Umbilical cord (tissue), 2 donors: Measurements from ENCODE around the gene SIPA1L3. TPM values are rescaled to one million over a fixed set of nuclear protein-coding genes. Genes with fewer than 3 reads are reported as not detected.

Source experiments
- DNase-seq: peaks from one replicate; pipeline ENCODE4 v3.0.0-alpha.2; 2015; ENCODE audit warnings: low spot score
- total RNA-seq: library from RNA; depleted of rRNA; stranded (reverse); fragments of >200 nt; gene quantifications from one replicate; pipeline ENCODE4 v1.2.3, GENCODE V29; 2014; ENCODE audit warnings: low replicate concordance; ENCODE audit not compliant: insufficient read depth

The SIPA1L3 gene
- total RNA-seq, 1 donor from 2014 or later, result 13.7 TPM

DNA sequence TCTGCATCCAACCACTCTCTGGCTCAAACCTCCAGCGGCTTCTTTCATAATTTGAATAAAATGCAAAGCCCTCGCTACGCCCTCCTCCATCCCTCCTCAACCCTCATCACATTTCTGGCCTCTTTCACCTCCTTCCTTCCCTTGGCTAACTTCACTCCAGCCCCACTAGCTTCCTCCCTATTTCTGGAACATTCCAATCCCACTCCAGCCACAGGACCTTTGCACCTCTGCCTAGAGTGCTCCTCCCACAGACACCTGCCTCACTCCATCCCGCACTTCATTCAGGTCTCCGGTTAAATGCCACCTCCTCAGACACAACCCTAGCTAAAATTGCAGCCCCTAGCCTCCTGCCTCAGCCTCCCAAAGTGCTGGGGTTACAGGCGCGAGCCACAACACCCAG, 324.9 kb downstream of the SIPA1L3 start:
- DNase-seq, result no peak

DNA sequence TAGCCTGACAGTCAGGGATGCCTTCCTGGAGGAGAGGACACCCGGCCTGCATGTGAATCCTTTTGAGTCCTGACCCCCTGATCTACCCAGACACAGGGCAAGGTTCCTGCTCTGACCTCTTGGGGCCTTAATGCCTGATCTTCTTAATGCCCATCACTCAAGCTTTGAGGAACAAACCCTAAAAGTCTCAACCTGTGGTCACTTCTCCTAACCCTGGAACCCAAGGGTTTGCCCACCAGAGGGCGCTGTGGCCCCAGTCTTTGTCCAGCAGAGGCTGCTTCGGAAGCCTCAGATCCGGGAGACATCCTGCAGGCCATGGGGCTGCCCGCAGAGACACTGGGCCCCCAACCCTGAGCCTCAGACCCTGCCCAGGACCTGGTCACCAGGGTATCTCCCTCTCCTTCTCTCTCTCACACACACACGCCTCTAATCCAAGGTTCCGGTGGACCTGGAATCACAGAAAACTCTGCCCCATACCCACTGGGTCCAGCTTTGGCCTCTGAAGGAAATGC, 326.8 kb downstream of the SIPA1L3 start:
- peak; percentile 73 for DNase-seq

DNA sequence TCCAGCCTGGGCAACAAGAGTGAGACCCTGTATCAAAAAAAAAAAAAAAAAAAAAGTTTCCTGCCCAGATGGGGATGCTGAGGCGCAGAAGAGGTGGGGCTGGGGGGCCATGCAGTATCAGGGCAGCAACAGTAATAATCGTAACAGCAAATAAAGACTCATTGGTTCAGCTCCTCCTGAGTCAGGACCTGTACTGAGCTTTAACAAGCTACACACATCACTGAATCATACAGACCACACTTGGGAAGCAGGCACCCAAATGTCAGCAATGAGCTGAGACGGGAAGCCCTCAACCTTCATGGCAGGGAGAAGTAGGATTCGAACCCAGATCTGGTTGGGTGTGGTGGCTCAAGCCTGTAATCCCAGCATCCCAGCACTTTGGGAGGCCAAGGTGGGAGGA, 327.6 kb downstream of the SIPA1L3 start:
- no peak for DNase-seq

DNA sequence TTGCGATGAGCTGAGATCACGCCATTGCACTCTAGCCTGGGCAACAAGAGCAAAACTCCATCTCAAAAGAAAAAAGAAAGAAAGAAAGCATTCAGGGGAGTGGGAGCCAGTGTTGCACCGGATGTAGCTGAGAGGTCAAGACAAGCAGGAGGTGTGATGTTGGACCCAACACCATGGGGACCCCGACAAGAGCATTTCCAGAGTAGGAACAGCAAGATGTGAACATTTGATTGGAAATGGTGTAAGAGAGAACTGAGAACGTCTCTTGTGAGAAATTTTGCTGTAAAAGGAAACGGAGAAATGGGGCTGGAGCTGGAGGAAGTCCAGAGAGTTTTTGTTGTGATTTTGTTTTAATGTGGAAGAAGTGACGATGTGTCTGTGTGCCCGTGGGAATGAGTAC, 332.8 kb downstream of the SIPA1L3 start:
- no peak for DNase-seq

DNA sequence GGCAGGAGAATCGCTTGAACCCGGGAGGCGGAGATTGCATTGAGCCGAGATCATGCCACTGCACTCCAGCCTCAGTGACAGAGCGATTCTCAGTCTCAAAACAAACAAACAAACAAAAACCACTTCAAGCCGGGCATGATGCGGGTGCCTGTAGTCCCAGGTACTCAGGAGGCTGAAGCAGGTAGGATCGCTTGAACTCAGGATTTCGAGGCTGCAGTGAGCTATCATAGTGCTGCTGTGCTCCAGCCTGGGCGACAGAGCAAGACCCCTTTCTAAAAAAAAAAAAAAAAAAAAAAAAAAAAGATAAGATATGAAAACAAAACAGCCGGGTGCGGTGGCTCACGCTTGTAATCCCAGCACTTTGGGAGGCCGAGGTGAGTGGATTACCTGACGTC, 336.3 kb downstream of the SIPA1L3 start:
- no peak for DNase-seq

DNA sequence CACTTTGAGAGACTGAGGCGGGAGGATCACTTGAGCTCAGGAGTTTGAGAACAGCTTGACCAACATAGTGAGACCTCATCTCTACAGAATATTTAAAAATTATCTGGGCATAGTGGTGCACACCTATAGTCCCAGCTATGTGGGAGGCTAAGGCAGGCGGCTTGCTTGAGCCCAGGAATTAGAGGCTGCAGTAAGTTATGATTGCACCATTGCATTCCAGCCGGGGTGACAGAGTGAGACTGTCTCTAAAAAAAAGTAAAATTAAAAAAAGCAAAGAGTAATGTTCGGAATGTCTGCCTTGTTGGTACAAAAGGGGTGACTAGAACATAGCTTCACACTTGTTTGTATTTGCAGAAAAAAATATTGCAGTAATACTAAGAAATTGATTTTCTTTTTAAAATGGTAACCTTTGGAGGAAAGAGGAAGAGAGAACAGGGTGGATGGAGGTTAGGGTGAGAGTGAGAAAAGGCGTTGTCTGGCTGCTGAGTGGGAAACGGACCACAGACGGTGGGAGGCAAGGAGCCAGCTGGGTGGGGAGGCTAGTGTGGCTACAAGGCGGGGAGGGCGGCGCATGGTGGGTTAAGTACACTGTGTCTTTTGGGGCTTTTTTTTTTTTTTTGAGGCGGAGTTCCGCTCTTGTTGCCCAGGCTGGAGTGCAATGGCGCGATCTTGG, 339.0 kb downstream of the SIPA1L3 start:
- no peak for DNase-seq

DNA sequence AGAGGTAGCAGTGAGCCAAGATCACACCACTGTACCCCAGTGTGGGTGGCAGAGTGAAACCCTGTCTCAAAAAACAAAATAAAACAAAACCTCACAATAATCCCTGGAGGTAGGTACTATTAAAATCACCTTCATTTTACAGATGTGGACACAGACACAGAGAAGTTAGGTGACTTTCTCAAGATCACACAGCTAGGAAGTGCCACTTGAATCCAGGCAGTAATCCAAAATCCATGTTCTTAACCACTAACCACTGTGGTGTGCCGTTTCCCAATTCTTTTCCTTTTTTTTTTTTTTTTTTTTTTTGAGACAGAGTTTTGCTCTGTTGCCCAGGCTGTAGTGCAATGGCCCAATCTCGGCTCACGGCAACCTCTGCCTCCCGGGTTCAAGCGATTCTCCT, 340.1 kb downstream of the SIPA1L3 start:
- no peak for DNase-seq

DNA sequence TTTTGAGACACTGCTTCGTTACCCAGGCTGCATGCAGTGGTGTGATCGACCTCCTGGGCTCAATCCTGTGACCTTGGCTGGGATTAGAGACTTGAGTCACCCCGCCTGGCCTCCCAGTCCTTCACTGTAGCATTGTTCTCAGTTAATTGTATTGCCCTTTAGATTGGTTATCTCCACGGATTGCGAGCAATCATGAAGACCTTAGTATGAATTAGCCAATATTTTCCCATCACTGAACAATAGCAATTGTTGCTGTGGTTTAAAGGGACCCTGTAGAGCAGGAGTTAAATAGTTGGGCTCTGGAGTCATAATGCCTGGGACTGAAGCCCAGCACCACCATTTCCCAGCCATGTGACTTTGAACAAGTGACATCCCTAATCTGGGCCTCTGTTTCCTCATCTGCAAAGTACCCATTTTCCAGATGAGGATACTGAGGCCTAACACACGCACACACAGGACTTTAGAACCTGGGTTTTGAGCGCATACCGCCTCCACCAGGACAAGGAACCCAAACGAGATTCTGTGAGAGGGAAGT, 340.8 kb downstream of the SIPA1L3 start:
- no peak for DNase-seq

DNA sequence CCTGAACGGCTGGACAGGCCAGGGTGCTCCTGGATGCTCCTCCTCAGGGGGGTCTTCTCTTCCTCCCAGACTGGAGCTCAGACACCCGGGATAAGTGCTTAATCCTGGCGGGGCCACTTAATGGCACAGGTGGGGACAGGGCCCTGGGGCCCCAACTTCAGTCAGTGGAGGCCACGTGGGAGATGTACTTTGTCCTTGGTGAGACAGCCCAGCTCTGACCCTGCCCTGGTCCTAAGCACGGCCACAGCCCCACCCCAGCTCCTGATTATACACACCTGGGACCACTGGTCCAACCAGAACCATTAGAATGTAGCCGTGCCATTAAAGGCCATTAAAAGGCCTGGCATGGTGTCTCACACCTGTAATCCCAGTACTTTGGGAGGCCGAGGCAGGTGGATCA, 341.4 kb downstream of the SIPA1L3 start:
- no peak for DNase-seq

DNA sequence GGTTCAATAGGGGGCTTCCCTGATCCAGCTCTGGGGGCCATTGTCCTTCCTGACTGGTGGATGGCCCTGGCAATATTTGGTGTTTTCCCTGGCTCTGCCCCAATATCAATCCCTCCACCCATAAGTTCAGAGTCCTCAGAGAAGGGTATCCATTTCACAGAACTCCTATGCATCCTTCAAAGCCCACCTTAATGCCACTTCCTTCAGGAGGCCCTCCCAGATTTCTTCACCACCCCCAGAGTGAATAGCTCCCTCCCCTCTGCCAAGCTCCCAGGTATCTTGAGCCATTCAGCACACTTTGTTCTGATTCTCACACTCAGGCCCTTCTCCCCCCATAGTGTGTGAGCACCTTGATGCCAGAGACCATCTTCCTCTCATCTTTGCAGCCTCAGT, 343.4 kb downstream of the SIPA1L3 start:
- DNase-seq, result no peak

DNA sequence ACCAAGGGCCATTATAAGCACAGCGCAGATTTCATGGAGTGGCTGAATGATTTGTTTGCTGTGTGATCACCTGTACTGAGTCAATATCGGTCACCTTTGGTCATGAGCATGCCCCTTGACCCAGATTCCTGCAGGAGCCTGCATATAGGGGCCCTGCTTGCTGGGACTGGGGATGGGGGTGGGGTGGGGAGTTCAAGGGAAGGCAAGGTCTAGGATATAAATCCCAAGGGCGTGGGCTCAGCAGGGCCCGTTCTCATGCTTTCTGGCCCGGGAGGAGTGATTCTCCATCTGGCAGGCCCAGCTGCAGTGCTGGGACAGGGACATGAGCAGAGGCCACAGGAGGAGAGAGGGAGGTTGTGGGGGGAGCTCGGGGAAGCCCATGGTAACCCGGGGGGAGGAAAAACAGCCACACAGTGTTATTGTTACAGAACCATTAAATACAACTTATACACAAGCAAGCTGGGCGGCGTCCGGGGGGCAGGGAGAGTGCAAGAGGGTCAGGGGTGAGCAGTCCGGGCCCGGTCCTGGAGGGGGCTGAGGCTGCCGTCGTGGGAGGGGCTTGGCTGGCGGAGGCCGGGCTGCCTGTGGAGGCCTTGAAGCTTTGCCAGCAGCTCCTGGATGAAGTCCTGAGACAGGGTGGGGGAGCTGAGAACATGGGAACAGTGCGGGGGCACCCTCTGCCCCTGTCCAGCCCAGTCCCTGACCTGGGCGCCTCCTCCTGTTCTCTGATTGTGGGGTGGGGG, 344.0 kb downstream of the SIPA1L3 start:
- peak; percentile 83 for DNase-seq

DNA sequence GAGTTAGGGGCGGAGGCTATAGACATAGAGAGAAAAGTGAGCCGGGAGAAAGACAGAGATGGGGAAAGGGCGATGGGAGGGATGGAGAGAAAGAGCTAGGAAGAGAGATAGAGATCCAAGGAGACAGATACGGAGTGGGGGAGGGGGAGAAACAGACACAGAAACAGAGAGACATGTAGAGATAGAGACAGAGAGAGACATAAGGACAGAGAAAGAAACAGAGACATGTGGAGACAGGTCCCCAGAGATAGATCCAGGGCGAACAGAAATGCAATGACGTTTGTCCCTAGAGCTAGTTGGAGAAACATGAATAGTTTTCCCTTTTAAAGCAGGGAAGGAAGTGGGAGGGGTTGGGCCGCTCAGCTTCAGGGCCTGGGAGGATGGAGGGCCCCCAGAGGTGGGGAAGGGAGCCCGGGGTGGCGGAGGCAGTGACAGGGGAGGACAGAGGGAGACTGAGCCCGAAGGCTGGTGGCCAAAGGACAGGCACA, 344.6 kb downstream of the SIPA1L3 start:
- DNase-seq, result peak; percentile 81

DNA sequence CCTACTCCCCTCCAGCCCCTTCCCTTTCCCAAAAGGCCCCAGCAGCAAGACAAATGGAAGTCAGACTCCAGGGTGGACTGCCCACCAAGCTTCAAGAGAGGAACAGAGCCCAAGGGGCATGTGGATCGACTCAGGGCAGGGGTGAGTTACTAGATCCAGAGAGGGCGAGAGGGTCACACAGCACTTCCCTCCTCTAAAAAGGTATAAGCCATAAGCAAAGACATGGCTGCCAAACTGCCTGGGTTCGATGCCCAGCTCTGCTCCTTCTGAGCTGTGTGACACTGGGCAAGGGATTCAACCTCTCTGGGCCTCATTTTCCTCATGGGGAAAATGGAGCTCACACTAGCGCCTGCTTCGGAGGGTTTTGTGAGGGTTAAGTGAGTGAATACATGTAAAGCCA, 345.4 kb downstream of the SIPA1L3 start:
- DNase-seq, result no peak

DNA sequence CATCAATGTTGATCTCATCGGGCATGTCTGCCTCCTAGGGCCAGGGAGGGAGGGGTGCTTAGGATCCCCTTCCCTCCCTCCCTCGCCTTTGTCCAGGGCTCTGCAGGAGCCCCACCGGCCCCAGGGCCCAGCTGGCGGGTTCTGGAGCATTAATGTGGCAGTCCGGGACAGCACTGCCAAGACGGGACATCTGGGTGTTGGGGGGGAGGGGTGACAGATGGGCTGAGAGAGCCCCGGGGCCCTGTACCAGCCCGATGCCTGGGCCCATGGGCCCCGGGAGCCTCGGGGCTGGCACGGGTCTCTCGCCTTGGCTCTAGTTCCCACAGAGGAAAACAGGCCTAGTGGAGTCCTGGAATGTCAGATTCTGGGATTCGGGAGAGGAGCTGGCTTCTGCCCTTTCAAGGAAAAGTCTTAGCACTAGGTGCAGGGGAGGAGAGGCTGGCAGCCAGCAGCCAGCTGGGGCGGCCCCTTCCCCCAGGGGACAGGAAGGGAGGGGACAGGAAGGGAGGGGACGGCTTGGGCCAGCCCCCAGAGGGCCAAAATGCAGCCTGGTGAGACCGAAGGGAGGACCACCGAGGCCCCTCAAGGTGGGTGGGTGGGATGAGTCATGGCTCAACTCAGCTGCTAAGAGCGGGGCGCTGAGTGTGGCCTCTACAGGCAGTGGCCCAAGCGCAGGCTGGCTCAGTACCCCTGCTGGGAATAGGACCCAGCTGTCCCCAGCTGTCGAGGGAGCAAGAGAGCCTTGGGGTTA, 346.1 kb downstream of the SIPA1L3 start:
- DNase-seq, result no peak

DNA sequence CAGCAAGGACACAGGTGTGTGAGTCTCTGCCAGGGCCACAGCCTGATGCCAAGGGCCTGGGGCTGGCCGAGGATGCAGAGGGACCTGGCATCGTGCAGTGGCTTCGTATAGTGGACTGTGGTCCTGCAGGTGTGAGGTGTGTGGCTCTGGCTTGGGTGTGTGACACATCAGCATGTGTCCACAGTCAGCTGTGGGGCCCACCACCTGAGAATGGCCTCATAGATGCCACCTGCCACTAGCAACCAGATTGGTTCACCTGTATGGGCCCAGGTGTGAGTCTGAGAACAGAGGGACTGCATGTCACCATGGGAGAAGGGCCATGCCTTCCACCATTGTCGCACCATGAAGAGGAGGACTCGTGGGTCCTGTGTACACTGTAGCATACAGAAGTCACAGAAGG, 346.8 kb downstream of the SIPA1L3 start:
- no peak for DNase-seq

DNA sequence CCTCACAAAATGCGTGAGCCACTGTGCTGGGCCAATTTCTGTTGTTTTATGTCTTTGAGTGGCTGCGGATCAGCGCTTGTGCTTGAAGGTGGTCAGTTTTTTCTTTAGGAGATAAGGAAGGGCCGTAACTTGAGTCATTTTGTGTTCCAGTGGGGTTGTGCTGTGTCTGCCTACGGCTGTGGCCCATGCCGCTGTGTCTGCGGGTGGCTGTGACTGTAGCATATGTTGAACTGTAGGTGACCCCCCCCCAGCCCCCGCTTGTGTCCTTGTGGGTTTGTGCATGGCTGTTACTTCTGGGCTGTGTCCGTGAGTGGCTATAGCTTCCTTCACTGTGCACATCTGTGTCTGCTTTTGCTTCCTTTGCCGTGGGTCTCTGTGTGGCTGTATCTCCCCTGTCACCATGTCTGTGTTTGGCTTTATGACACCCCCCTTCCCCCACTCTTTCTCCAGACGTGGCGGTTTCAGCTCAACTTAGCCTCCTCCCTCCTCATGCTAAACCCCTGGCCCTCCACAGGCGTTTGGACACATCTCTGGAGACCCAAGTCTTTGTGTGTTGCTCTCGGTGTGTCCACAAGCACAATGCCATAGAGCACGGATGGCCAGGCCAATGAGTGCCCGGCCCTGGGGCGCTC, 348.5 kb downstream of the SIPA1L3 start:
- DNase-seq, result no peak

Other genes with a start within 250 kb of the SIPA1L3 start
- 10.4 TPM for gene ZNF607, start 187.4 kb upstream of the SIPA1L3 start, total RNA-seq
- 8.7 TPM for gene ZNF573, start 127.6 kb upstream of the SIPA1L3 start, total RNA-seq
- 1.7 TPM for gene WDR87, start 614 bp upstream of the SIPA1L3 start, total RNA-seq